ENCODE results near the gene BCAS3.

The BCAS3 gene

DNA sequence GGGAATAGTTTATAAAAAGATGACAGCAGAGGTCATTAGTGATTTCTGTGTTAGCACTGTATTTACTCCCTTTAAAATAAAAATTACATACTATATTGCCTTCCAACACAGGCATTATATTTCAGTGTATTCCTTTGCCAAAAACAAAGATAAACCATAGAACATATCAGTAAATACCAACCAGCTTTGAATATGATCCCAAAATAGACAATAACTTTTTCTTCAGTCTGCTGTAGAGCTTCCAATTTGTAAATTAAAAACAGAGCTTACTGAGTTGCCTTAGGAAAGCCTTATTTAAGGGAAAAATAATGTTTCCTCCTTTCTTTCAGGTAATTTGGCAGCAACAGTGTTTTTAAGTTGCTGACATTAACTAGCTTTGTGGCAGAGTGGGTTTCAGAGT, 369.9 kb downstream of the BCAS3 start:
- H3K4me3 ChIP-seq (ENCODE audit: low read length), result no peak overlapping the region
- DNase-seq (ENCODE audit: low read depth), result no peak
- TF ChIP-seq, protein P1, sequence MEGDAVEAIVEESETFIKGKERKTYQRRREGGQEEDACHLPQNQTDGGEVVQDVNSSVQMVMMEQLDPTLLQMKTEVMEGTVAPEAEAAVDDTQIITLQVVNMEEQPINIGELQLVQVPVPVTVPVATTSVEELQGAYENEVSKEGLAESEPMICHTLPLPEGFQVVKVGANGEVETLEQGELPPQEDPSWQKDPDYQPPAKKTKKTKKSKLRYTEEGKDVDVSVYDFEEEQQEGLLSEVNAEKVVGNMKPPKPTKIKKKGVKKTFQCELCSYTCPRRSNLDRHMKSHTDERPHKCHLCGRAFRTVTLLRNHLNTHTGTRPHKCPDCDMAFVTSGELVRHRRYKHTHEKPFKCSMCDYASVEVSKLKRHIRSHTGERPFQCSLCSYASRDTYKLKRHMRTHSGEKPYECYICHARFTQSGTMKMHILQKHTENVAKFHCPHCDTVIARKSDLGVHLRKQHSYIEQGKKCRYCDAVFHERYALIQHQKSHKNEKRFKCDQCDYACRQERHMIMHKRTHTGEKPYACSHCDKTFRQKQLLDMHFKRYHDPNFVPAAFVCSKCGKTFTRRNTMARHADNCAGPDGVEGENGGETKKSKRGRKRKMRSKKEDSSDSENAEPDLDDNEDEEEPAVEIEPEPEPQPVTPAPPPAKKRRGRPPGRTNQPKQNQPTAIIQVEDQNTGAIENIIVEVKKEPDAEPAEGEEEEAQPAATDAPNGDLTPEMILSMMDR (conservative IDR thresholded peaks at IDR 0.05; ENCODE audit: low read depth, low read length), result no peak

DNA sequence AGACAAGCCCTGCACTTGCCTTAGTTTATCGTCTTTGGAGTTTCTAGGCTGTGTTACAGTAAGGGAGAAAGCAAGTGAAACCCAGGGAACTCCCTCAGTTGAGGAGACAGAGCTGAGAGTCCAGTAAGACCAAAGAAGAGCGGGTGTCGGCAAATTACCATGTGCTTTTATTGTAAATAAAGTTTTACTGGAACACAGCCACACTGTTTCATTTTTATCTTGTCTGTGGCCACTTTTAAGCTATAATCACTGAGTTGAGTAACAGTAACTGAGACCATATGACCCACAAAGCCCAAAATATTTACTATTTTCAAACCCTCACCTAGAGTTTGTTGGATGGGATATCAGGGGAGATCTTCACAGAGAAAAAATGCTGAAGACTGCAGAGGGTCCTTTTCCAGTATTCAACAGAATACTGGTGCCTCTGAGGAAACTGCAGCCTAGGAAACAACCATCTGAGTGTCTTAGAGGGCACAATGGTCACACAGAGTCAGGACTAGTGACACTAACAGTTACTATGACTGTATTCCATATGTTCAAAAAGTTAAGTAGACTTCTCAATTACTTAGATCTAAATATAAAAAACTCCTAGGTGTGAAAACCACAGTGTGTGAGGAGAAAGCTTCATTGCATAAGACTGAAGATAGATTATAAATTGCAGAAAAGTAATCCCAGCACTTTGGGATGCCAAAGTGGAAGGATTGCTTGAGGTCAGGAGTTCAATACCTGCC, 370.9 kb downstream of the BCAS3 start:
- H3K4me3 ChIP-seq (ENCODE audit: low read length), result no peak overlapping the region
- TF ChIP-seq, protein P1 (conservative IDR thresholded peaks at IDR 0.05; ENCODE audit: low read depth, low read length), result no peak
- no peak for DNase-seq (ENCODE audit: low read depth)

DNA sequence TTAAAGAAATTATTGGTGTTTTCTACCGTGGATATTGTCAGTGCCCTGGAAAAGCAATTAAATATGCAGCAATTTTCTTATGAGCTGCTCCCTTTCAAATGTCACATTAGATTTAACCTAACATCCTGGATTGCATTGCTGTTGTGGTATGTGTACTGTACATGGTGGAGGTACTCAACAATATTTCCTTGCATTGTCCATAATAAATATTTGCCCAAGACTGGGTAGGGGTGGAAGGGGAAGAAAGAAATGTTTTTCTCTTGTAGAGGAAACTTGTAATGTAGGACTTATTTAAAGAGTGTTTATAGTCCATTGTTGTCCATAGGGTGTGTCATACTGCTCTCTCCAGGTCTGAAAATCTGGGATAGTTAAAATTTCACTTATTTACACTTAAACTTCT, 375.8 kb downstream of the BCAS3 start:
- no peak overlapping the region for H3K4me3 ChIP-seq (ENCODE audit: low read length)
- TF ChIP-seq, protein P1 (conservative IDR thresholded peaks at IDR 0.05; ENCODE audit: low read depth, low read length), result no peak
- no peak for DNase-seq (ENCODE audit: low read depth)

DNA sequence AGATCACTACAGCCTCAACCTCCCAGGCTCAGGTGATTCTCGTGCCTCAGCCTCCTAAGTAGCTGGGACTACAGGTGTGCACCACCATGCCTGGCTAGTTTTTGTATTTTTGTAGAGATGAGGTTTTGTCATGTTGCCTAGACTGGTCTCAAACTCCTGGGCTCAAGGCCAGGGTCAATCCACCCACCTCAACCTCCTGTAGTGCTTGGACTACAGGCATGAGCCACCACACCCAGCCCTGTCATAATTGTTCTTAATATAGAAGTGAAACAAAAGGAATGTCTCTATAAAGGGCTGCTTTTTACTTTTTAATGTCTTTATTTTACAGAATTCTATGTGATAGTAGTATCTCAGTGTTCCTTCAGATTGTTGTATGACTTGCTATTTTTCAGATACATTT, 376.8 kb downstream of the BCAS3 start:
- TF ChIP-seq, protein P1 (conservative IDR thresholded peaks at IDR 0.05; ENCODE audit: low read depth, low read length), result no peak
- no peak overlapping the region for H3K4me3 ChIP-seq (ENCODE audit: low read length)
- no peak for DNase-seq (ENCODE audit: low read depth)

DNA sequence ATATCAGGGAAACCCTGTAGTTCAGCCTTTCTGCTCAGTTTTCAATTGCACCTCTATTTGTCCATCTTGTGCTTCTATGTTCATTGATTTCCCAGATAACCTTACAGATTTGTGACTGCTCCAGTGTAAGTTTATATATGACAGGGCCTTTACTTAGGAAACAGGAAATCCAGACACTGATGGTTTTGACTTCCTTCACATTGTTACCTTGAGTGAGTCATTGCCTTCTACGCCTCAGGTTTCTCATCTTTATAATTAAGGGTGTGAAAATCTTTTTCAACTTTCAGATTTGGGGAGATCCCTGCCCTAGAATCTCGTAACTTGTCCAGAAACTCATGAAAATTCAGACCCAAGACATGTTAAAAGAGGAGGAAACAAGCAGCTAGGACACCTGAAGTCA, 379.6 kb downstream of the BCAS3 start:
- no peak for DNase-seq (ENCODE audit: low read depth)
- no peak overlapping the region for H3K4me3 ChIP-seq (ENCODE audit: low read length)
- TF ChIP-seq, protein P1 (conservative IDR thresholded peaks at IDR 0.05; ENCODE audit: low read depth, low read length), result no peak

DNA sequence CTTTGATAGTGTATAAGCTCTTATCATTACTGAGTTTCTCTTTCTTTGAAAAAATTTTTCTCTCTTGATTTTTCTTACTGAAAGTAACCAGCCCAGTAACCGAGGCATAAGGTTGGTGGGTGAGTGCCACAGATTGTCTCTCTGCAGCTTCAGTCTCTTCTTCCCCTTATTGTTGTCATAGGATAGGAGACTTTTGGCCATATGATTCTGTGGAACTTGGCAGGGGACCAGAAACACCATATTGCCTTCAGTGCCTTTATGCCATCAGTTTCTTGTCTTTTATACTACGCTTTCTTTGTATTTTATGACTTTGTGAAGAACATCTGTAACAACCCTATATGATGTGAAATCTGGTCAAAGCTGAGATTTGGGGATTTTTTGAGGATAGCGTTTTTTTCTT, 380.4 kb downstream of the BCAS3 start:
- no peak for DNase-seq (ENCODE audit: low read depth)
- TF ChIP-seq, protein P1 (conservative IDR thresholded peaks at IDR 0.05; ENCODE audit: low read depth, low read length), result no peak
- no peak overlapping the region for H3K4me3 ChIP-seq (ENCODE audit: low read length)

DNA sequence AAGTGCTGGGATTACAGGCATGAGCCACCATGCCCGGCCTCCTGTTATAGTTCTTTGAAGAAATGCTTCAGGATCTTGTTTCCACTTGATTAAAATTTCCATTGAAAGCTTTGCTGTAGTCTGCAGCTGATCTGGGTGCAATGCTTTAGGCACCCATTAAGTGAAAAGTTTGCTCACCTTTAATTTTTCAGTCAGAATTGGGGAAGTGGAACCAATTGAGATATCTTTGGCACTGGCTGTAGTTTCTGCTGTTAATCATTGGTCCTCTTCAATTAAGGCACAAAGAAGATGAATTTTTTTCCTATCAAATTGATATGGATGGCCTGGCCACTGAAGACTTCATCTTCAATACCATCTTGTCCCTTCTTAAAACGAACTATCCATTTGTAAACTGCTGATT, 385.9 kb downstream of the BCAS3 start:
- no peak for DNase-seq (ENCODE audit: low read depth)
- no peak overlapping the region for H3K4me3 ChIP-seq (ENCODE audit: low read length)
- TF ChIP-seq, protein P1 (conservative IDR thresholded peaks at IDR 0.05; ENCODE audit: low read depth, low read length), result no peak
